Heart left ventricle (tissue), 13 donors: ENCODE results near the gene TMEM121B.

Experiments
- POLR2A ChIP-seq, 2 donors: fragments of 450-650 bp; IDR thresholded peaks; one replicate each; pipeline ENCODE4 v1.6.1; 2017; ENCODE audit warnings: antibody characterized with exemption in 2 of 2, mild to moderate bottlenecking in 2 of 2, moderate library complexity in 2 of 2
- TF ChIP-seq, protein P1 (sequence below), 12 donors: fragments of 200-600 bp; sonication (generic) in 4 of 12; IDR thresholded peaks; one replicate each; pipeline versions ENCODE4 v1.5.0 to v1.8.0; 2018 to 2022; ENCODE audit warnings: antibody characterized with exemption in 12 of 12, mild to moderate bottlenecking in 5 of 12
- donor health status: ischemic (EF 13 %, LVEDD 7.1; RV severe dilation, severe dysfunction).
- donor health status: DM: no; HTN: yes; CAD: no.
- donor health status: DM: no; HTN: no; CAD: no.
- donor health status: ischemic (EF 25% LVEDD 6.9; RV normal size, moderate dysfunction).
- donor health status: ischemic (EF 25% LVEDD 5.7; RV mildly dilated, moderate dysfunction).
- donor health status: ischemic (EF 35%, LVEDD 5.7; RV mildly dilated, moderate dysfunction).
- donor health status: nonischemic (EF 11% LVEDD 7.7; RV severe dilation, severe dysfunction).
- donor health status: DM: yes; HTN: yes; CAD: no.
- donor health status: PGD.
- donor health status: ischemic (EF 29% LVEDD 5.4; RV normal size, mild dysfunction).
- donor health status: nonischemic (EF 23%, LVEDD 6.1; RV moderate dilation, normal function).

GRCh38 chr22:17085277-17086181 is 35.6 kb downstream of the TMEM121B start:
- TF ChIP-seq, protein P1, sequence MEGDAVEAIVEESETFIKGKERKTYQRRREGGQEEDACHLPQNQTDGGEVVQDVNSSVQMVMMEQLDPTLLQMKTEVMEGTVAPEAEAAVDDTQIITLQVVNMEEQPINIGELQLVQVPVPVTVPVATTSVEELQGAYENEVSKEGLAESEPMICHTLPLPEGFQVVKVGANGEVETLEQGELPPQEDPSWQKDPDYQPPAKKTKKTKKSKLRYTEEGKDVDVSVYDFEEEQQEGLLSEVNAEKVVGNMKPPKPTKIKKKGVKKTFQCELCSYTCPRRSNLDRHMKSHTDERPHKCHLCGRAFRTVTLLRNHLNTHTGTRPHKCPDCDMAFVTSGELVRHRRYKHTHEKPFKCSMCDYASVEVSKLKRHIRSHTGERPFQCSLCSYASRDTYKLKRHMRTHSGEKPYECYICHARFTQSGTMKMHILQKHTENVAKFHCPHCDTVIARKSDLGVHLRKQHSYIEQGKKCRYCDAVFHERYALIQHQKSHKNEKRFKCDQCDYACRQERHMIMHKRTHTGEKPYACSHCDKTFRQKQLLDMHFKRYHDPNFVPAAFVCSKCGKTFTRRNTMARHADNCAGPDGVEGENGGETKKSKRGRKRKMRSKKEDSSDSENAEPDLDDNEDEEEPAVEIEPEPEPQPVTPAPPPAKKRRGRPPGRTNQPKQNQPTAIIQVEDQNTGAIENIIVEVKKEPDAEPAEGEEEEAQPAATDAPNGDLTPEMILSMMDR (IDR thresholded peaks at IDR 0.05): no peak
- no peak for TF ChIP-seq POLR2A (IDR thresholded peaks at IDR 0.05)
